ENCODE data around the gene PKDCC. TPM values are rescaled to one million over a fixed set of nuclear protein-coding genes. Genes with fewer than 3 reads are reported as not detected.

PKDCC gene
- total RNA-seq, 4 donors from 2014 or later: 5.9 to 21.4 (median 12.7) TPM

DNA sequence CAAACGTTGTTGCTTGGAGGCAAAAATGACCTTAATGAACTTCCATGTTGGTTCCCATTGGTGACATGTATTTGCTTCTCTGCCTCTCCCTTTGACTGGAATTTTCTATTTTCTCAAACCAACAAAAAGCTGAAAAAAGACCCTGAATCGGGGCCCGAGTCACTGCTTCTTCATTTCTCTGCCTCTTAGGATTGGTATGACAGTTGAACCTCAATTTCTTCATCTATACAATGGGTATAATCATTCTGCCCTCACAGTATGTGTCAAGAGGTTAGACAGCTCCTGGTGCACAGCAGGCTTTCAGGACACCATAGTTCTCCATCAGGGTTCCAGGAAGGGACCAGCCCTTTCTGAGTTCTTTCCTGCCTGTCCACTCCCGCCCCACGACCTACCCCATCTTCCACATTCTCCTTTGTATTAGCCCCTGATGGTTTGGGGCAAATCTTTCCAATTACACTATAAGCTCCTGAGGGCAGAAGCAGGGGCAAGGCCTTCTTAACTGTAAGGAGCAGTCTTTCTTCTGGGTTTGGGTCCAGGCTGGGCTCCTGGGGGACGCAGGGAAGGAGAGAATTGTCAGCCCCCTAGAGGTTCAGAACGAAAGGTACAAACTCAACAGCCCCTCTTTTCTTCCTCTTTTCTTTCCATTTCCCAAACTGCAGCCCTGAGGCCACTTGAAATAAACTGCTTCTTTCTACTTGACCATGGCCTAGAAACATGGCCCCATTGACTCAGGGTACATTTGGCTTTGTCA lies 6.3 kb upstream of the PKDCC start:
- no peak overlapping the region for H3K27ac ChIP-seq
- intact Hi-C loops (cut with DNase I): no loop called here
- 84 to 89% methylated on average over 7 of the region's 7 CpGs for WGBS, 2 donors
- no peaks in the 10 kb centered on the region for H3K27me3 ChIP-seq
- no peak for DNase-seq
- no peak overlapping the region for H3K4me3 ChIP-seq (replicated peaks in 1 of 3)
- H3K9me3 ChIP-seq: no peaks in the 10 kb centered on the region
- H3K36me3 ChIP-seq: no peaks in the 10 kb centered on the region
- H3K4me1 ChIP-seq: no peaks in the 10 kb centered on the region
- TF ChIP-seq, protein P1, sequence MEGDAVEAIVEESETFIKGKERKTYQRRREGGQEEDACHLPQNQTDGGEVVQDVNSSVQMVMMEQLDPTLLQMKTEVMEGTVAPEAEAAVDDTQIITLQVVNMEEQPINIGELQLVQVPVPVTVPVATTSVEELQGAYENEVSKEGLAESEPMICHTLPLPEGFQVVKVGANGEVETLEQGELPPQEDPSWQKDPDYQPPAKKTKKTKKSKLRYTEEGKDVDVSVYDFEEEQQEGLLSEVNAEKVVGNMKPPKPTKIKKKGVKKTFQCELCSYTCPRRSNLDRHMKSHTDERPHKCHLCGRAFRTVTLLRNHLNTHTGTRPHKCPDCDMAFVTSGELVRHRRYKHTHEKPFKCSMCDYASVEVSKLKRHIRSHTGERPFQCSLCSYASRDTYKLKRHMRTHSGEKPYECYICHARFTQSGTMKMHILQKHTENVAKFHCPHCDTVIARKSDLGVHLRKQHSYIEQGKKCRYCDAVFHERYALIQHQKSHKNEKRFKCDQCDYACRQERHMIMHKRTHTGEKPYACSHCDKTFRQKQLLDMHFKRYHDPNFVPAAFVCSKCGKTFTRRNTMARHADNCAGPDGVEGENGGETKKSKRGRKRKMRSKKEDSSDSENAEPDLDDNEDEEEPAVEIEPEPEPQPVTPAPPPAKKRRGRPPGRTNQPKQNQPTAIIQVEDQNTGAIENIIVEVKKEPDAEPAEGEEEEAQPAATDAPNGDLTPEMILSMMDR (IDR thresholded peaks at IDR 0.05): no peak
- TF ChIP-seq POLR2A (IDR thresholded peaks at IDR 0.05): no peak

- no peak for TF ChIP-seq POLR2A (IDR thresholded peaks at IDR 0.05)
- TF ChIP-seq, protein P1 (IDR thresholded peaks at IDR 0.05): no peak
- Histone ChIP-seq H3K27me3 (no peaks in the 10 kb centered on the region), H3K27ac (no peak overlapping the region), H3K4me3 (replicated peaks in 1 of 3) (no peak overlapping the region), H3K4me1 (peaks cover 5 to 6% of the 10 kb centered on the region in 2 donors), H3K36me3 (no peaks in the 10 kb centered on the region), H3K9me3 (no peaks in the 10 kb centered on the region)
- intact Hi-C loops (cut with DNase I): no loop called here
- WGBS, 2 donors: 83 to 88% methylated on average over 11 of the region's 11 CpGs
- DNase-seq: no peak
Observed at GRCh38 chr2:42042631-42043355, 5.0 kb upstream of the PKDCC start.

DNA sequence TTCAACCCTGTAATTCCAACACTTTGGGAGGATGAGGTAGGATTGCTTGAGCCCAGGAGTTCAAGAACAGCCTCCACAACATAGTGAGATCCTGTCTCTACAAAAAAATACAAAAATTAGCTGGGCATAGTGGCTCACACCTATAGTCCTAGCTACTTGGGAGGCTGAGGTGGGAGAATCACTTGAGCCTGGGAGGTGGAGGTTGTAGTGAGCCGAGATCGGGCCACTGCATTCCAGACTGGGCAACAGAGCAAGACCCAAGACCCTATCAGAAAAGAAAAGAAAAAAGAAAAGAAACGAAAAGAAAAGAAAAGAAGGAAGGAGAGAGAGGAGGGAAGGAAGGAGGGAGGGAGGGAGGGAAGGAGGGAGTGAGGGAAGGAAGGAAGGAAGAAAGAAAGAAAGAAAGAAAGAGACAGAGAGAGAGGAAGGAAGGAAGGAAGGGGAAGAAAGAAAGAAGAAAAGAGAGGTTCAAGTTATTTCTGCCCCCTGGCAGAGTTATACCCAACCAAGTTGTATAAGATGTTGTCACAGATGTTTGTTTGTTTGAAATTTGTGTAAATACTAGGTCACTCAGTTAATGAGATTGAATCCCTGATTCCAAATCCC lies 3.9 kb upstream of the PKDCC start:
- no peak overlapping the region for H3K4me3 ChIP-seq (replicated peaks in 1 of 3)
- H3K36me3 ChIP-seq: no peaks in the 10 kb centered on the region
- H3K9me3 ChIP-seq: no peaks in the 10 kb centered on the region
- peaks cover 8 to 9% of the 10 kb centered on the region in 2 donors for H3K4me1 ChIP-seq
- 87 to 88% methylated on average over 3 of the region's 3 CpGs for WGBS, 2 donors
- no peak overlapping the region for H3K27ac ChIP-seq
- no peak for DNase-seq
- TF ChIP-seq, protein P1 (IDR thresholded peaks at IDR 0.05): no peak
- TF ChIP-seq POLR2A (IDR thresholded peaks at IDR 0.05): no peak
- no peaks in the 10 kb centered on the region for H3K27me3 ChIP-seq
- intact Hi-C loops (cut with DNase I): no loop called here

GRCh38 chr2:42044939-42045338 lies 2.9 kb upstream of the PKDCC start:
- no peak overlapping the region for H3K27ac ChIP-seq
- no peaks in the 10 kb centered on the region for H3K36me3 ChIP-seq
- peaks cover 14 to 19% of the 10 kb centered on the region in 2 donors for H3K4me1 ChIP-seq
- H3K27me3 ChIP-seq: no peaks in the 10 kb centered on the region
- H3K4me3 ChIP-seq (replicated peaks in 1 of 3): no peak overlapping the region
- intact Hi-C loops (cut with DNase I): no loop called here
- no peak for DNase-seq
- 94 to 100% methylated on average over 1 of the region's 1 CpG for WGBS, 2 donors
- TF ChIP-seq, protein P1 (IDR thresholded peaks at IDR 0.05): no peak
- no peak for TF ChIP-seq POLR2A (IDR thresholded peaks at IDR 0.05)
- no peaks in the 10 kb centered on the region for H3K9me3 ChIP-seq

DNA sequence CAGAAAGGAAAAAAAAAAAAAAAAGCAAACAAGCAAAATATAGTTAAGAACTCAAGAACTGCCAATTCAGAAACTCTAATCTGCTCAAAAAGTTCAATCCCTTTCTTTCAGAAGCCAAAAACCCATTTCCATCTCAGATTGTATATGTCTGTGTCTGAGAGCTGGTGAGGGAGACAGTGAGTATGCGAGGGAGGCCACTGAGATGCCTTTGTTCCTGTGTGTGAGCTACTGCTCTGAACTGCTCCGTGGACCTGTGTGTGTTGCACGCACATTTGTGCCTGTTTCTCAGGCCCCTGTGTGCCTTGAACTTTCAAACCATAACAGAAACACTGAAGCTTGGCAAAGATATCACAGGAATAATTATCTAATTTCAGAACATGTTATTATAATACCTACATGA lies 2.5 kb upstream of the PKDCC start:
- H3K4me3 ChIP-seq (replicated peaks in 1 of 3): no peak overlapping the region
- 70 to 79% methylated on average over 3 of the region's 3 CpGs for WGBS, 2 donors
- intact Hi-C loops (cut with DNase I): no loop called here
- H3K9me3 ChIP-seq: no peaks in the 10 kb centered on the region
- H3K36me3 ChIP-seq: no peaks in the 10 kb centered on the region
- DNase-seq: no peak
- TF ChIP-seq, protein P1 (IDR thresholded peaks at IDR 0.05): no peak
- no peak for TF ChIP-seq POLR2A (IDR thresholded peaks at IDR 0.05)
- H3K4me1 ChIP-seq: peaks cover 14 to 23% of the 10 kb centered on the region in 2 donors
- no peak overlapping the region for H3K27ac ChIP-seq
- H3K27me3 ChIP-seq: no peaks in the 10 kb centered on the region
